Gastroesophageal sphincter (tissue), 3 donors: ENCODE data around the gene LSM2.

Experiments used
- POLR2A ChIP-seq, 2 donors: fragments of 450-650 bp; IDR thresholded peaks; one replicate each; pipeline ENCODE4 v1.6.1; 2017; ENCODE audit warnings: antibody characterized with exemption in 2 of 2, mild to moderate bottlenecking in 2 of 2, moderate library complexity in 1 of 2
- TF ChIP-seq, protein P1 (sequence below), 4 experiments: fragments of 200-600 bp in 2 of 4; fragments of 450-650 bp in 2 of 4; sonication (generic) in 1 of 4; IDR thresholded peaks; one replicate each; pipeline ENCODE4 v1.5.1; 2017 to 2019; ENCODE audit warnings: antibody characterized with exemption in 4 of 4, mild to moderate bottlenecking in 2 of 4, moderate library complexity in 2 of 4

DNA sequence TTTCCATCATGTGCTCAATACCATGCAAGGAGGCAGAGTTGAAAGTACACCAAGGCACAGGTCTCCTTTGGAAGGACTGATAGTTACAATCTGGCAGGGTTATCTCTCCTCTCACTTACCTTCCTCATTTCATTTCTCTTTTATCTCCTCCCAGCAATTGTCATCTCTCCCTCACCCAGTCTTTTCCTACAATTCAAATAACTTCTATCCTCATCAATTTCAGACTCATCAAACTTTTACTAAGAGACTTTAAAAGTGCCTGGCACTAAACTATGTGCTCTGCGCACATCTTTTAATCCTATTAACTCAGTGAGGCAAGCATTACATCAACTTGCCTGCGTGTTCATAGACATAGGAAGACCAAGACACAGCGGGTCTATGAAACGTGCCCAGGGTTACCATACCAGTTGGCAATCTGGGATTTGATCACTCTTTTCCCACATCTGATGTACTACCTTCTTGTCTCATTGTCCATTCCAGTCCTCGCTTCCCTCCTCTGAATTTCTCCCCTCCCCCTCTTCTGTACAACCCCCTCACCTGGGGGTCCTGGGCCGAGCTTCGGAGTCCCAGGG lies 12.4 kb downstream of the LSM2 start:
- TF ChIP-seq POLR2A (IDR thresholded peaks at IDR 0.05): no peak
- TF ChIP-seq, protein P1, sequence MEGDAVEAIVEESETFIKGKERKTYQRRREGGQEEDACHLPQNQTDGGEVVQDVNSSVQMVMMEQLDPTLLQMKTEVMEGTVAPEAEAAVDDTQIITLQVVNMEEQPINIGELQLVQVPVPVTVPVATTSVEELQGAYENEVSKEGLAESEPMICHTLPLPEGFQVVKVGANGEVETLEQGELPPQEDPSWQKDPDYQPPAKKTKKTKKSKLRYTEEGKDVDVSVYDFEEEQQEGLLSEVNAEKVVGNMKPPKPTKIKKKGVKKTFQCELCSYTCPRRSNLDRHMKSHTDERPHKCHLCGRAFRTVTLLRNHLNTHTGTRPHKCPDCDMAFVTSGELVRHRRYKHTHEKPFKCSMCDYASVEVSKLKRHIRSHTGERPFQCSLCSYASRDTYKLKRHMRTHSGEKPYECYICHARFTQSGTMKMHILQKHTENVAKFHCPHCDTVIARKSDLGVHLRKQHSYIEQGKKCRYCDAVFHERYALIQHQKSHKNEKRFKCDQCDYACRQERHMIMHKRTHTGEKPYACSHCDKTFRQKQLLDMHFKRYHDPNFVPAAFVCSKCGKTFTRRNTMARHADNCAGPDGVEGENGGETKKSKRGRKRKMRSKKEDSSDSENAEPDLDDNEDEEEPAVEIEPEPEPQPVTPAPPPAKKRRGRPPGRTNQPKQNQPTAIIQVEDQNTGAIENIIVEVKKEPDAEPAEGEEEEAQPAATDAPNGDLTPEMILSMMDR (IDR thresholded peaks at IDR 0.05): no peak
